Right forelimb (tissue), 1 donor: ENCODE measurements around the gene C9orf57.
"Not testable (repeated sequence)": the region's sequence is repeated elsewhere in the genome, so short reads cannot be mapped to it uniquely, and the experiment has no call there.

ENCODE experiments used
- DNase-seq: peaks from one replicate; pipeline ENCODE4 v3.0.0-alpha.2; 2018

C9orf57 gene

DNA sequence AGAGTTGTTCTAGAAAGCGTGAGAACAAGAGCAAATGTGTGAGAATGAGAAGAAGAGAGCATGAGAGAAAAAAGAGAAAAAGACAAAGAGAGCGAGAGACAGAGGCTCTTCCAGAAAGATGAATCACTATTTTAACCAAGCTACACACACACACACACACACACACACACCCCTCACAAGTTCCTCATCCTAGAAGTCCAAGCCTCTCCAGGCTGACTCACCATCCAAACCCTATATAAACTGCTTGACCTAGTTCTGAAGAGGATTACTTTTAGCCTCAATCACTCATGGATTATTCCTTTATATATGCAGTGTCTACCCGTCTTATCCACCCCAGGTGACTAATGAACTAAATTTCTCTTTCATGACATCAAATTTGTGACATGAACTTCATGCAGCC, 37.6 kb downstream of the C9orf57 start:
- DNase-seq, result no peak

DNA sequence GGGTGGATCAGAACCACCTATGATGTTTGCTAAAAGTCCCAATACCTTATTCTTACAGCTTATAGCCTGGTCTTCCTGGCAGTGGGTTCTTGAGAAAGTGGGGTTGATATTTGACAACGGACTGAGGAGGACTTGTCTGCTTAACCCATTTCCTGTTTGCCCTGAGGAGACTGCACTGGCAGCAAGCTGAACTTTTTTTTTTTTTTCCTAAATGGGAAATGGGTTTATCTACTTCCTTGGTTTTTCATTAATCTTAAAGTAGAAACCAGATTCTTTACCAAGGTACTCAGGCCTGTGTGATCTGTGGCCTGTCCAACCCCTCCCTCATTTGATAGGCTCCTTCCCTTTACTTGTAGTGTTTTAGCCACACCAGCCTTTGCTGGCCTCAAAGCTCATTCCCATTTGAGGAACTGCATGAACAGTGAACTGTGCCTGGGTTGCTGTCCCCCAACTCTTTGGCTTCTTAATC, 47.1 kb downstream of the C9orf57 start:
- DNase-seq, result no peak

GRCh38 chr9:72012646-72013045, 47.8 kb downstream of the C9orf57 start:
- DNase-seq, result no peak

- DNase-seq, result not testable (repeated sequence)
Observed at GRCh38 chr9:72007726-72008125, 52.7 kb downstream of the C9orf57 start.

DNA sequence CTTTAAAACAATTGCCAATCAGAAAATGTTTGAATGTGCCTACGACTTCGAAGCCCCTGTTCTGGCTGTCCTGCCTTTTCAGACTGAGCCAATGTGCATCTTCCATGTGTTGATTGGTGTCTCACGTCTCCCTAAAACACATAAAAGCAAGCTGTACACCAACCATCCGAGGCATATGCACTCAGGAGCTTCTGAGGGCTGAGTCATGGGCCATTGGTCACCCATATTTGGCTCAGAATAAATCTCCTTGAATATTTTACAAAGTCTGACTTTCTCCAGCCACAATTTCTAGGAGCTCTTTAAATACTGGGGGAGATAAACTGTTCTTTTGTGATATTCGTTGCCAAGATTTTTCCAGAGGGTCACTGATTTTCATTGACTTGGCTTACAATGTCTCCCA, 53.9 kb downstream of the C9orf57 start:
- no peak for DNase-seq

- no peak for DNase-seq
Observed at GRCh38 chr9:72005451-72005850, 55.0 kb downstream of the C9orf57 start.
